Lower leg skin (tissue), 3 donors: ENCODE data around the gene BANF2.

Experiments
- POLR2A ChIP-seq, 2 donors: fragments of 450-650 bp; IDR thresholded peaks; one replicate each; pipeline ENCODE4 v1.6.1; 2016 to 2017; ENCODE audit warnings: antibody characterized with exemption in 2 of 2, mild to moderate bottlenecking in 1 of 2, moderate library complexity in 1 of 2
- TF ChIP-seq, protein P1 (sequence below), 3 donors: fragments of 450-650 bp; IDR thresholded peaks; one replicate each; pipeline ENCODE4 v1.5.1; 2016; ENCODE audit warnings: antibody characterized with exemption in 3 of 3, mild to moderate bottlenecking in 3 of 3, moderate library complexity in 2 of 3

DNA sequence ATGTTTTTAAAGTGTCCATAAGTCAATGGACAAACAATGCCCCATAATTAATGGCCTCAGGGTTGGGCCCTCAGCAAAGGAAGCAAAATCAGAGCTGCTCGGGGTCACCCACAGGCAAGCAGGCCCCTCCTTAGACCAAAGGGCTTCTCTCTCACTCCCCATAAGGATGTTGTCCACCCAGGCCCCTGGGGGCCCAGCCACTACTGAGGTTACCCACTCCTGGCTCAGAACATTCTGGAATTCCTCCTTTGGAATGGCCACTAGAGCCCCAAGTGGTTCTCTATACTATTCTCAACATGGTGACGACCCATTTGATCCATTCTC, 50.9 kb downstream of the BANF2 start:
- TF ChIP-seq, protein P1, sequence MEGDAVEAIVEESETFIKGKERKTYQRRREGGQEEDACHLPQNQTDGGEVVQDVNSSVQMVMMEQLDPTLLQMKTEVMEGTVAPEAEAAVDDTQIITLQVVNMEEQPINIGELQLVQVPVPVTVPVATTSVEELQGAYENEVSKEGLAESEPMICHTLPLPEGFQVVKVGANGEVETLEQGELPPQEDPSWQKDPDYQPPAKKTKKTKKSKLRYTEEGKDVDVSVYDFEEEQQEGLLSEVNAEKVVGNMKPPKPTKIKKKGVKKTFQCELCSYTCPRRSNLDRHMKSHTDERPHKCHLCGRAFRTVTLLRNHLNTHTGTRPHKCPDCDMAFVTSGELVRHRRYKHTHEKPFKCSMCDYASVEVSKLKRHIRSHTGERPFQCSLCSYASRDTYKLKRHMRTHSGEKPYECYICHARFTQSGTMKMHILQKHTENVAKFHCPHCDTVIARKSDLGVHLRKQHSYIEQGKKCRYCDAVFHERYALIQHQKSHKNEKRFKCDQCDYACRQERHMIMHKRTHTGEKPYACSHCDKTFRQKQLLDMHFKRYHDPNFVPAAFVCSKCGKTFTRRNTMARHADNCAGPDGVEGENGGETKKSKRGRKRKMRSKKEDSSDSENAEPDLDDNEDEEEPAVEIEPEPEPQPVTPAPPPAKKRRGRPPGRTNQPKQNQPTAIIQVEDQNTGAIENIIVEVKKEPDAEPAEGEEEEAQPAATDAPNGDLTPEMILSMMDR (IDR thresholded peaks at IDR 0.05) = no peak
- no peak for TF ChIP-seq POLR2A (IDR thresholded peaks at IDR 0.05)
